ENCODE data around the gene ABTB2.

The ABTB2 gene

GRCh38 chr11:34280945-34281872, 76.6 kb downstream of the ABTB2 start:
- no peak for DNase-seq

GRCh38 chr11:34278693-34279297, 79.0 kb downstream of the ABTB2 start:
- DNase-seq, result peak; percentile 40

- DNase-seq, result no peak
These were observed 79.6 kb downstream of the ABTB2 start for GRCh38 chr11:34278175-34278574.

GRCh38 chr11:34277171-34277570, 80.6 kb downstream of the ABTB2 start:
- DNase-seq, result no peak

GRCh38 chr11:34276352-34276864, 81.4 kb downstream of the ABTB2 start:
- no peak for DNase-seq

- no peak for DNase-seq
These were observed 82.3 kb downstream of the ABTB2 start for GRCh38 chr11:34275486-34275885.

GRCh38 chr11:34274712-34275398, 83.0 kb downstream of the ABTB2 start:
- no peak for DNase-seq

- no peak for DNase-seq
These were observed 84.7 kb downstream of the ABTB2 start for GRCh38 chr11:34273099-34273498.

- no peak for DNase-seq
These were observed 86.1 kb downstream of the ABTB2 start for GRCh38 chr11:34271727-34272126.

- DNase-seq, result no peak
These were observed 87.1 kb downstream of the ABTB2 start for GRCh38 chr11:34270711-34271110.

GRCh38 chr11:34269694-34270245, 88.0 kb downstream of the ABTB2 start:
- DNase-seq, result no peak

GRCh38 chr11:34268906-34269430, 88.8 kb downstream of the ABTB2 start:
- no peak for DNase-seq

GRCh38 chr11:34267417-34267816, 90.4 kb downstream of the ABTB2 start:
- no peak for DNase-seq

GRCh38 chr11:34267013-34267412, 90.8 kb downstream of the ABTB2 start:
- DNase-seq, result no peak

- DNase-seq, result peak; percentile 46
These were observed 91.5 kb downstream of the ABTB2 start for GRCh38 chr11:34266090-34266912.

GRCh38 chr11:34264303-34265110, 93.3 kb downstream of the ABTB2 start:
- no peak for DNase-seq

- peak; percentile 97 for DNase-seq
These were observed 94.2 kb downstream of the ABTB2 start for GRCh38 chr11:34263441-34264091.

- DNase-seq, result peak; percentile 35
These were observed 95.2 kb downstream of the ABTB2 start for GRCh38 chr11:34262531-34263081.

GRCh38 chr11:34261820-34262219, 96.0 kb downstream of the ABTB2 start:
- DNase-seq, result no peak

- DNase-seq, result no peak
These were observed 96.7 kb downstream of the ABTB2 start for GRCh38 chr11:34261095-34261494.

Data from DMS79 treated with DMSO at 0.1 percent for 48 hours (cell line).